Uterus (tissue), 2 donors: Measurements from ENCODE around the gene PAX6.

Experiments
- CTCF ChIP-seq, 4 experiments: fragments of 200-600 bp in 2 of 4; fragments of 450-650 bp in 2 of 4; sonication (generic) in 2 of 4; IDR thresholded peaks; one replicate each; pipeline ENCODE4 v1.5.1; 2016 to 2019; ENCODE audit warnings: antibody characterized with exemption in 4 of 4, mild to moderate bottlenecking in 2 of 4, moderate library complexity in 1 of 4
- POLR2A ChIP-seq, 2 donors: fragments of 450-650 bp; IDR thresholded peaks; one replicate each; pipeline ENCODE4 v1.6.1; 2016; ENCODE audit warnings: antibody characterized with exemption in 2 of 2, mild to moderate bottlenecking in 1 of 2, moderate library complexity in 1 of 2

GRCh38 chr11:31834237-31834636, 23.1 kb upstream of the PAX6 start:
- TF ChIP-seq POLR2A (IDR thresholded peaks at IDR 0.05) (no peak), CTCF (IDR thresholded peaks at IDR 0.05) (no peak)
